DOHH2 (cell line): ENCODE measurements around the gene IL13RA1.

Source experiments
- CTCF ChIP-seq: fragments of 200-600 bp; sonication (generic); IDR thresholded peaks from one replicate; pipeline ENCODE4 v1.5.1; 2014; ENCODE audit warnings: antibody characterized with exemption, mild to moderate bottlenecking, low read depth, low read length; ENCODE audit not compliant: poor library complexity, severe bottlenecking
- EZH2phosphoT487 ChIP-seq: fragments of 200-600 bp; sonication (generic); IDR thresholded peaks from 2 replicates; pipeline ENCODE4 v1.6.1; 2017; ENCODE audit warnings: borderline replicate concordance, mild to moderate bottlenecking, antibody characterized with exemption, low read length, moderate library complexity, mixed read lengths

DNA sequence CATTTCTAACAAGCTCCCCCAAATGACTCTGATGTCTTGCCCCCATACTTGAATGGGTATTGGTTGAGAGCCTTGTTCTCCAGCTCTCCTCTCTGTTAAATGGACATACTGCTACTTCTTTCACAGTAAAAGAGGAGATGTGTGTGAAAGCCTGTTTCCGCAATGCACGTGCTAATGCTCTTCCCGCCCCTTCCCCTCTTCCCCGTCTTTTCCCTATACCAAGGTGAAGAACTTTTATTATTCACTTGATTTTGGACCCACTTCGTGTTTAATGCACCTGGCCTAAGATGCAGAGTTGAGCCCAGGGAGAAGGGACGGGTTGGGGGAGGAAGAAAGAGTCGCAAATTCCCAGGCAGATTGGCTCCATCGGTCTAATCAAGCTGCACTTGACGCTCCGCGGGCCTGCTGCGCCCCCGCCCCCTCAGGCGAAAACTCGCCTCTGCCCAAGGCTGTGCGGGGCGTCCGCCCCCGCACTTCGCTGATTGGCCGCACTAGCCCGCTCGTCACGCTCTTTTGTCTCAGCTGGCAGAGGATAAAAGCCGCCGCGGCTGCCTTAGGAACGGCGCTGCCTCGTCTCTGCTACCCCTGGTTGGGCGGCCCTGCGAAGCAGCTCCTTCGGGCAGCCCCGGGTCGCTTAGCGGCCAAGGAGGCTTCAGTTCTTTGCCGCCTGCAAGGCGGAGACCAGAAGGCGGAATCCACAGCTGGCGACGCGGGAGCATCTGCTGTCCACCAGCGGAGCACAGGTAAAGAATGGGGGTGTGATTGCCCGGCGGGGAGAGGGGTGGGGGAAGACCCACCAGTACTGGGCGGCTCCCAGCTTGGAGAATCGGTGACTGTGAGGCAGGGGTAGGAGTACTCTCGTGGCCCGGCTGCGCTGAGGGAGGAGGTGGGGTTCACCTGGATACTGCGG is 96.1 kb downstream of the IL13RA1 start, which contains the start of gene ZCCHC12:
- TF ChIP-seq CTCF (no peak), EZH2phosphoT487 (no peak)
